ENCODE results near the gene SSH3. TPM values are rescaled to one million over a fixed set of nuclear protein-coding genes. Genes with fewer than 3 reads are reported as not detected.
A peak's percentile ranks its signal among the peaks of the same experiment; 100 is the strongest.

Gene SSH3
- total and polyA plus RNA-seq, 2 of the 8 experiments (the other 6 are each of a cell fraction or from before 2014, with no cell fraction given) = 16.9 to 19.8 TPM

DNA sequence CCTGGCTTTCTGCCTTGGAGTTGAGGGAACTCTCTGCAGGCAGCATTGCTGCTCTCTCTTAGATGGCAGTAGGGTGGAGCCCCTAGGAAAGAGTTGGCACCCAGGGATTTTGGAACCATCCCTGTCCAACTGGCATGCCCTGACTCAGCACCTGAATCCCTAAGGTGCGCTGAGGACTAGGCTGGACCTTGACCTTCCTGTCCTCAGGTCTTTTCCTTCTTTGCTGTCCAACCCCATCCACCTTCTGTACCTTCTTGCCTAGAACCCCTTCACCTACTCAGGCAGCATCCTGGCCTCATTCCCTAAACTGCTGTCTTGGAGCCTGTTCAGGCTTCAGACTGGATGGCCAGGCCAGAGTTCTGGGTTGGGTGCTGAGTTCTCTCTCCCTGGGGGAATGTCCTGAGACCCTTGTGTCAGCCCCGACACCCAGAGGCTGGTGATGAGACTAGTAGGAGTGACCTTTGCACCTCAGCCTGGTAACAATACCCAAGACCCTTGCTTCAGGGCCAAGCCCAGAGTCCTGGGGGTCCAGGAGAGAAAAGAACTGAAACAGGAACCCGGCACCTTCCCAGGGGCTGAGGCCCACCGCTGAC is 52.6 kb downstream of the SSH3 start:
- H4K5ac ChIP-seq (ENCODE audit: insufficient read length, low read depth, low read length) = no peak overlapping the region
- no peak for DNase-seq (ENCODE audit: low read depth in 1 of 2, low spot score in 2 of 2)
- FAIRE-seq = no peak
- no peak overlapping the region for H2BK5ac ChIP-seq (ENCODE audit: low read depth, low read length)
- peak overlapping the region; percentile 46 for H4K91ac ChIP-seq (replicated peaks; ENCODE audit: insufficient read length, low read length)
- H3K27ac ChIP-seq (ENCODE audit: low read depth, low read length) = no peak overlapping the region
- H3K4me1 ChIP-seq (replicated peaks in 1 of 4; ENCODE audit: control insufficient read depth in 3 of 4, insufficient read depth in 4 of 4, low read length in 3 of 4) = peaks cover 0 to 18% (median 15%) of the 10 kb centered on the region in 4 experiments; a peak in 6 of 7 replicates
- no peak overlapping the region for H3K56ac ChIP-seq (replicated peaks; ENCODE audit: insufficient read length, low read depth, low read length)
- H3K4me3 ChIP-seq (ENCODE audit: extremely low read depth in 1 of 4, insufficient read depth in 2 of 4, low read depth in 3 of 4, low read length in 4 of 4) = no peak overlapping the region
- H3K18ac ChIP-seq (ENCODE audit: extremely low read depth, low read length) = no peak overlapping the region; the same call in 1 of the 2 replicates
- peak overlapping the region; percentile 72; the same call in 1 of the 2 replicates for H2BK15ac ChIP-seq (ENCODE audit: low read length)
- no peak overlapping the region for H3K4ac ChIP-seq (replicated peaks; ENCODE audit: insufficient read length, low read depth, low read length)
- POLR2A ChIA-PET (ENCODE audit: partially characterized antibody) = interaction anchor here (1.0 to 3.4 kb wide), 8 partner anchors 10 to 116 kb away, joined by 3 to 16 read pairs (median 4); partner anchors contain the start of gene RAD9A
- H2BK120ac ChIP-seq (replicated peaks; ENCODE audit: low read depth, low read length) = no peak overlapping the region
- no peak overlapping the region for H3K23ac ChIP-seq (ENCODE audit: insufficient read length)
- H3K9ac ChIP-seq (replicated peaks in 1 of 4; ENCODE audit: extremely low read depth in 1 of 4, low read depth in 3 of 4, low read length in 3 of 4) = no peak overlapping the region
- no peaks in the 10 kb centered on the region for H3K79me2 ChIP-seq (ENCODE audit: control insufficient read depth in 1 of 2, insufficient read depth in 2 of 2, low read length in 2 of 2)
- 0 out of 2 replicates have a peak overlapping the region, but pooled peaks have one; percentile 48 for H2BK20ac ChIP-seq (ENCODE audit: low read length)
- H3K4me2 ChIP-seq (ENCODE audit: insufficient read depth in 1 of 2, low read depth in 2 of 2, low read length in 2 of 2) = no peak overlapping the region
- peaks cover 2% of the 10 kb centered on the region; the same call in 1 of the 2 replicates for H3K79me1 ChIP-seq (ENCODE audit: low read depth, low read length)
- no peaks in the 10 kb centered on the region; a peak in 1 of 7 replicates for H3K27me3 ChIP-seq (replicated peaks in 1 of 4; ENCODE audit: control insufficient read depth in 3 of 4, extremely low read depth in 1 of 4, insufficient read depth in 3 of 4, low read length in 3 of 4)
- H2AFZ ChIP-seq (ENCODE audit: low read length) = no peak overlapping the region
- no peak overlapping the region for H2AK5ac ChIP-seq (ENCODE audit: low read depth, low read length)
- peaks cover 8% of the 10 kb centered on the region; the same call in 1 of the 2 replicates for H3K23me2 ChIP-seq (ENCODE audit: low read depth, low read length)
- peaks cover 0 to 3% of the 10 kb centered on the region in 2 experiments for H4K20me1 ChIP-seq (replicated peaks in 1 of 2; ENCODE audit: control insufficient read depth in 1 of 2, insufficient read depth in 2 of 2, low read length in 2 of 2)
- no peaks in the 10 kb centered on the region for H3K9me3 ChIP-seq (ENCODE audit: insufficient read depth in 2 of 2, low read depth in 1 of 2, low read length in 1 of 2)
- WGBS, 2 experiments (ENCODE audit: extremely low coverage in 1 of 2, insufficient coverage in 1 of 2, insufficient read length in 1 of 2, insufficient replicate concordance in 2 of 2, low coverage in 1 of 2, low lambda C conversion rate in 2 of 2, missing lambda C conversion rate in 1 of 2) = 68% methylated on average over 4 of the region's 4 CpGs; no CpG with 5 or more reads in 1 of the 2 experiments
- TF ChIP-seq TCF12 (IDR thresholded peaks at IDR 0.05; ENCODE audit: low read depth, low read length) = no peak
- TF ChIP-seq HDAC6 (IDR thresholded peaks at IDR 0.05; ENCODE audit: low read depth, low read length) = no peak
- 0 out of 2 replicates have a peak overlapping the region, but pooled peaks have one; percentile 7 for H4K8ac ChIP-seq (ENCODE audit: extremely low read depth, insufficient read depth, low read length)
- CTCF ChIA-PET (ENCODE audit: partially characterized antibody) = interaction anchor here (0.7 to 20.0 kb wide), 12 partner anchors 10 to 446 kb away, joined by 3 to 1305 read pairs (median 4); partner anchors contain the start of genes CLCF1, PPP1CA and RAD9A
- no peaks in the 10 kb centered on the region for H3K36me3 ChIP-seq (ENCODE audit: control insufficient read depth in 2 of 4, insufficient read depth in 4 of 4, low read length in 3 of 4)
- 0 out of 2 replicates have a peak overlapping the region, but pooled peaks have one; percentile 75 for H2BK12ac ChIP-seq (ENCODE audit: low read depth, low read length)
- H3K14ac ChIP-seq (ENCODE audit: insufficient read length) = no peak overlapping the region
